HFF-Myc (cell line): ENCODE measurements around the gene ODC1.

Experiments
- DNase-seq: peaks from one replicate; pipeline ENCODE4 v3.0.0-alpha.2; 2011; ENCODE audit warnings: low read depth; ENCODE audit errors: extremely low read depth
- H3K4me3 ChIP-seq: replicated peaks from 2 replicates; pipeline ENCODE4 v1.5.1; 2011; ENCODE audit warnings: low read depth, mild to moderate bottlenecking, control low read depth, low read length
- TF ChIP-seq, protein P1 (sequence below): IDR thresholded peaks from 2 replicates; pipeline ENCODE4 v1.5.1; 2012; ENCODE audit warnings: mild to moderate bottlenecking, low read depth, low read length, control low read depth; ENCODE audit errors: missing control alignments

Gene ODC1

DNA sequence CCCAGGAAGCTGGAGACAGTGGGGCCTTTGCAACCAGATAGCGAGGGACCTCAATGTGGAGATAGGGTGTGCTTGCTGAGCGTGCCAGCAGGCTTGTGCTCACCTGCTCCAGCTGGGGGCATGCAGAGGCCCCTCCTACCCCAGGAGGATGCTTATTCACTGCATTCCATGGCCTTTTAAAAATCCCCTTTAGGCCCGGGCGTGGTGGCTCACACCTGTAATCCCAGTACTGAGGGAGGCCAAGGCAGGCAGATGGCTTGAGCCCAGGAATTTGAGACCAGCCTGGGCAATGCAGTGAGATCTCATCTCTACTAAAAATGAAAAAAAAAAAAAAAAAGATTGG, 54.5 kb downstream of the ODC1 start:
- TF ChIP-seq, protein P1, sequence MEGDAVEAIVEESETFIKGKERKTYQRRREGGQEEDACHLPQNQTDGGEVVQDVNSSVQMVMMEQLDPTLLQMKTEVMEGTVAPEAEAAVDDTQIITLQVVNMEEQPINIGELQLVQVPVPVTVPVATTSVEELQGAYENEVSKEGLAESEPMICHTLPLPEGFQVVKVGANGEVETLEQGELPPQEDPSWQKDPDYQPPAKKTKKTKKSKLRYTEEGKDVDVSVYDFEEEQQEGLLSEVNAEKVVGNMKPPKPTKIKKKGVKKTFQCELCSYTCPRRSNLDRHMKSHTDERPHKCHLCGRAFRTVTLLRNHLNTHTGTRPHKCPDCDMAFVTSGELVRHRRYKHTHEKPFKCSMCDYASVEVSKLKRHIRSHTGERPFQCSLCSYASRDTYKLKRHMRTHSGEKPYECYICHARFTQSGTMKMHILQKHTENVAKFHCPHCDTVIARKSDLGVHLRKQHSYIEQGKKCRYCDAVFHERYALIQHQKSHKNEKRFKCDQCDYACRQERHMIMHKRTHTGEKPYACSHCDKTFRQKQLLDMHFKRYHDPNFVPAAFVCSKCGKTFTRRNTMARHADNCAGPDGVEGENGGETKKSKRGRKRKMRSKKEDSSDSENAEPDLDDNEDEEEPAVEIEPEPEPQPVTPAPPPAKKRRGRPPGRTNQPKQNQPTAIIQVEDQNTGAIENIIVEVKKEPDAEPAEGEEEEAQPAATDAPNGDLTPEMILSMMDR = no peak
- no peak overlapping the region for H3K4me3 ChIP-seq
- no peak for DNase-seq

DNA sequence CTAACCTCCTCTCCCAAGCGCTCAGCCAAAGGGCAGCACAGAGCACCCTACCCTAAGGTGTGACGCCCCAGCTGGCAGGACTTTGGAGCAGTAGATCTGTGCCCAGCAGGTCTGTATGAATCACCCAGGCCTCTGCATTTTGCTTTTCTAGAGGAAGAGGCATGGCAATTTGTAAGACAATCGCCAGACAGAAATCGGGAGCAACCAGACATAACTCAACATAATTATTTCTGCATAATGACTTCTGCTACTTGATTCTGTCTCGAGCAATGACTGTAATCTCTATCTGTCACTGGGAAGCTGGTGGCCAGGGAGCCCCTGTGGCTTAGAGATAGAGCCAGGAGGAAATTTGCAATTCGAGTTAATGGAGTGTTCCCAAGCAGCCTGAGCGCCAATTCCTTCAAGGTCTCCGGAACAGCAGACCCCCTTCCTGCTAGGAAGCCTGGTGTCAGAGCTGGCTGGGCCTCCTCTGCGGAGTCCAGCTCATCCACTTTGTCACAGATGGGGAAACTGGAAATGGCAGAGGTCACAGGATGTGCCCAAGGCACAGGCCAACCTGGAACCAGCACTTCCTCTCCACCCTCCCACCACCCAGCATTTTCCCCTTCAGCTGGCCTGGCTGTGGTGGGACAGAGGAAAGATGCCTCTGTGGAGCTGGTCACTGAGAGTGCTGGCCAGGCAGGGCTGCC, 55.0 kb downstream of the ODC1 start:
- TF ChIP-seq, protein P1 = no peak
- DNase-seq = no peak
- no peak overlapping the region for H3K4me3 ChIP-seq

DNA sequence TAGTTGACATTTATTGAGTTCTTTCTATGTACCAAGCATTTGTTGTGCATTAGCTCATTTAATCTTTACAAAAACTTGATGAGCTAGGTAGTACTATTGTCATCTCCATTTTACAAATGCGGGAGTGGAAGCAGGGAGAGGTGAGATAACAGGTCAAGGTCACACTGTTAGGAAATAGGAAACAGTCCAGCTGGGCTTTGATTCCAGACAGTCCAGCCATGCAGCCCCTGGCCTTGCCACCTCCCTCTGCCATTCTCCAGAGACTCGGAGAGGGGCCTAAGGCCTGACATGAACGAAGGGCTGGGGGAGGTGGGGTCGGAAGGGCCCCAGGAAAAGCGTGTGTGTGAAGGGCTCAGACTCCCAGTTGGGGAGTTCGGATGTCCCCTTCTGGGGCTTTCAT, 55.6 kb downstream of the ODC1 start:
- DNase-seq = no peak
- no peak overlapping the region for H3K4me3 ChIP-seq
- TF ChIP-seq, protein P1 = no peak

DNA sequence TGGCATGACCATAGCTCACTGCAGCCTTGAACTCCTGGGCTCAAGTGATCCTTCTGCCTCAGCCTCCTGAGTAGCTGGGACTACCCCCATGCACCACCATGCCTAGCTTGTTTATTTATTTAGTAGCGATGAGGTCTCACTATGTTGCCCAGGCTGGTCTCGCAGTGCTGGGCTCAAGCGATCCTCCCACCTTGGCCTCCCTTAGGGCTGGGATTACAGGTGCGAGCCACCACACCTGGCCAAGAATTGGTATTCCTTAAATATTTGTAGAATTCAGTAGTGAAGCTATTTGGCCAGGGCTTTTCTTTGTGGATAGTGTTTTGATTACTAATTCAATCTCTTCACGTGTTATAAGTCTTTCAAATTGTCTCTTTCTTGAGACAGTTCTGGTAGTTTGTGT, 56.0 kb downstream of the ODC1 start:
- TF ChIP-seq, protein P1 = no peak
- no peak overlapping the region for H3K4me3 ChIP-seq
- DNase-seq = no peak

DNA sequence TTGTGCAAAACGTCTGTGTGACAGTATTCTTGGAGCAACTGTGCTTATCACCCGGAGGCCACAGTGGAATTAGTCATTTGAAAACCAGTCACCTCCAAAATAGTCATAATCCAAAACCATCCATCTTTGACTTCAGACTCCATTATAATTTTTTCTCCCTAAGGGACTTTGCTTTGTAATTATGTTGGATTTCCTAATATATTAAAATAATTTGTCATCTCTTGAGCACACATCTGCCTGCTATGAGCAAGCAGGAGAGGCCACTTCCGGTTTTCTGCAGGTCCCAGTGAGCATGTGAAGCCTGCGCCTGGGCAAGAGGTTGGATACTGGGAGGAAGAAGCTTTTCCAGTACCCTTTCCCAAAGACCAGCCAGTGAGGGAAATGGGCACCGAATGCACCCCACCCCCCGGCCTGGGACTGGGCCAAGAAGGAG, 57.7 kb downstream of the ODC1 start:
- DNase-seq = no peak

More for the DNA sequence above, 57.7 kb downstream of the ODC1 start:
- TF ChIP-seq, protein P1 = no peak
- H3K4me3 ChIP-seq = no peak overlapping the region
